GM12878 (cell line): ENCODE results near the gene BMP8B. TPM values are rescaled to one million over a fixed set of nuclear protein-coding genes. Genes with fewer than 3 reads are reported as not detected.

Source experiments
- CEBPZ ChIP-seq: fragments of 150-350 bp; IDR thresholded peaks from 2 replicates; pipeline ENCODE4 v1.6.1; 2016; ENCODE audit warnings: low read depth, low read length
- CREB1 ChIP-seq: IDR thresholded peaks from 2 replicates; pipeline ENCODE4 v1.6.1; 2012; ENCODE audit warnings: low read depth, mild to moderate bottlenecking, inconsistent platforms
- ELK1 ChIP-seq: IDR thresholded peaks from 2 replicates; pipeline ENCODE4 v1.6.1; 2012; ENCODE audit warnings: low read depth, low read length, improper control_type of control experiment
- FOXK2 ChIP-seq: fragments of 450-650 bp; IDR thresholded peaks from 2 replicates; pipeline ENCODE4 v1.6.1; 2017; ENCODE audit warnings: mild to moderate bottlenecking, moderate library complexity
- KLF5 ChIP-seq: fragments of 450-650 bp; IDR thresholded peaks from 2 replicates; pipeline ENCODE4 v1.6.1; 2014; ENCODE audit warnings: mild to moderate bottlenecking; ENCODE audit not compliant: partially characterized antibody
- PML ChIP-seq: IDR thresholded peaks from 2 replicates; pipeline ENCODE4 v1.6.1; 2012; ENCODE audit warnings: low read length, inconsistent platforms
- POLR2A ChIP-seq: IDR thresholded peaks from 2 replicates; pipeline ENCODE4 v1.6.1; 2011; ENCODE audit warnings: low read depth, mild to moderate bottlenecking, low read length
- POLR2AphosphoS2 ChIP-seq: IDR thresholded peaks from 2 replicates; pipeline ENCODE4 v1.6.1; 2011; ENCODE audit warnings: low read depth, mild to moderate bottlenecking, low read length, improper control_type of control experiment, moderate library complexity
- STAT1 ChIP-seq: fragments of 450-650 bp; conservative IDR thresholded peaks from 2 replicates; pipeline ENCODE4 v1.6.1; 2014; ENCODE audit warnings: antibody characterized with exemption, mild to moderate bottlenecking
- SUPT20H ChIP-seq: IDR thresholded peaks from 2 replicates; pipeline ENCODE4 v1.6.1; 2011; ENCODE audit warnings: low read depth, mild to moderate bottlenecking, low read length, moderate library complexity, borderline replicate concordance; ENCODE audit not compliant: control insufficient read depth
- TARDBP ChIP-seq: IDR thresholded peaks from 2 replicates; pipeline ENCODE4 v1.6.1; 2016; ENCODE audit warnings: borderline replicate concordance
- ZNF24 ChIP-seq: fragments of 450-650 bp; IDR thresholded peaks from 2 replicates; pipeline ENCODE4 v1.6.1; 2017; ENCODE audit warnings: antibody characterized with exemption, mild to moderate bottlenecking
- ZNF592 ChIP-seq: fragments of 450-650 bp; IDR thresholded peaks from 2 replicates; pipeline ENCODE4 v1.6.1; 2017; ENCODE audit warnings: mild to moderate bottlenecking, moderate library complexity
- ZNF622 ChIP-seq: fragments of 450-650 bp; IDR thresholded peaks from 2 replicates; pipeline ENCODE4 v1.6.1; 2017; ENCODE audit warnings: mild to moderate bottlenecking, inconsistent platforms
- ZNF687 ChIP-seq: fragments of 450-650 bp; IDR thresholded peaks from 2 replicates; pipeline ENCODE4 v1.6.1; 2017; ENCODE audit warnings: mild to moderate bottlenecking, moderate library complexity
- polyA plus RNA-seq, 11 experiments: library from polyadenylated mRNA; depleted of rRNA in 4 of 11; unstranded in 6 of 11; stranded (reverse) in 5 of 11; fragments of >200 nt; fragmentation: Nextera tagmentation in 4 of 11; fragmentation: Illumina TruSeq in 1 of 11; extraction: Ambion mirVana in 4 of 11; extraction: Trizol in 1 of 11; gene quantifications; 1 replicate in 1 of 11; 2 replicates in 10 of 11; pipeline versions ENCODE4 v1.2.1 to v1.2.3, GENCODE V29; 2011 to 2016; ENCODE audit warnings: inconsistent platforms in 2 of 11, missing spikeins in 2 of 11, low read depth in 1 of 11
- total RNA-seq, 4 experiments: library from RNA; depleted of rRNA in 3 of 4; stranded (reverse); fragments of >200 nt in 3 of 4; fragmentation: Illumina TruSeq in 1 of 4; extraction: Trizol in 1 of 4; gene quantifications; 2 replicates each; pipeline versions ENCODE4 v1.2.1 to v1.2.3, GENCODE V29; 2013 to 2021
- TF ChIP-seq, protein P1 (sequence below): IDR thresholded peaks from 2 replicates; pipeline ENCODE4 v1.6.1; 2011; ENCODE audit warnings: borderline replicate concordance, low read depth, mild to moderate bottlenecking, moderate library complexity, mixed read lengths, low read length; ENCODE audit not compliant: insufficient read depth; ENCODE audit errors: extremely low read length

Gene BMP8B
- total and polyA plus RNA-seq, 10 of the 15 experiments (the other 5 are each of a cell fraction or from before 2014, with no cell fraction given) = 0.09 to 1.2 (median 0.52) TPM

GRCh38 chr1:39788758-39789570 is at the start of gene BMP8B (continued):
- TF ChIP-seq STAT1 = 0 out of 2 replicates have a peak, but pooled peaks have one; percentile 30
- TF ChIP-seq, protein P1, sequence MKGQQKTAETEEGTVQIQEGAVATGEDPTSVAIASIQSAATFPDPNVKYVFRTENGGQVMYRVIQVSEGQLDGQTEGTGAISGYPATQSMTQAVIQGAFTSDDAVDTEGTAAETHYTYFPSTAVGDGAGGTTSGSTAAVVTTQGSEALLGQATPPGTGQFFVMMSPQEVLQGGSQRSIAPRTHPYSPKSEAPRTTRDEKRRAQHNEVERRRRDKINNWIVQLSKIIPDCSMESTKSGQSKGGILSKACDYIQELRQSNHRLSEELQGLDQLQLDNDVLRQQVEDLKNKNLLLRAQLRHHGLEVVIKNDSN = no peak
- 0 out of 2 replicates have a peak, but pooled peaks have one; percentile 12 for TF ChIP-seq CREB1
- 0 out of 2 replicates have a peak, but pooled peaks have one; percentile 37 for TF ChIP-seq ZNF592
- no peak for TF ChIP-seq ZNF24
- TF ChIP-seq ELK1 = no peak
- TF ChIP-seq TARDBP = no peak
- TF ChIP-seq ZNF622 = no peak
- no peak for TF ChIP-seq KLF5
- TF ChIP-seq POLR2AphosphoS2 = no peak
- peak; percentile 91 for TF ChIP-seq ZNF687
- TF ChIP-seq SUPT20H = no peak
- TF ChIP-seq CEBPZ = no peak
- peak; percentile 73 for TF ChIP-seq POLR2A
- no peak for TF ChIP-seq PML
- no peak for TF ChIP-seq FOXK2
